Measurements from ENCODE around the gene COIL.

- TF ChIP-seq JUN (IDR thresholded peaks at IDR 0.05; ENCODE audit: borderline replicate concordance, insufficient read depth, insufficient read length, low read depth) (no peak), POLR2AphosphoS5 (IDR thresholded peaks at IDR 0.05; ENCODE audit: insufficient read depth, low read depth, low read length) (no peak), CTCF (IDR thresholded peaks at IDR 0.05; ENCODE audit: extremely low read depth in 1 of 2, insufficient read depth in 1 of 2, low read depth in 1 of 2, low read length in 2 of 2) (no peak), POLR2A (IDR thresholded peaks at IDR 0.05; ENCODE audit: low read depth, low read length) (no peak), MAX (IDR thresholded peaks at IDR 0.05; ENCODE audit: insufficient read depth, insufficient read length) (no peak), EZH2 (IDR thresholded peaks at IDR 0.05; ENCODE audit: borderline replicate concordance, low read depth, low read length, severe bottlenecking) (no peak), FOS (IDR thresholded peaks at IDR 0.05; ENCODE audit: borderline replicate concordance, insufficient read depth, low read length) (no peak)
Observed at GRCh38 chr17:56947741-56948140, 13.1 kb downstream of the COIL start.
